Measurements from ENCODE around the gene LIPK.

LIPK gene

DNA sequence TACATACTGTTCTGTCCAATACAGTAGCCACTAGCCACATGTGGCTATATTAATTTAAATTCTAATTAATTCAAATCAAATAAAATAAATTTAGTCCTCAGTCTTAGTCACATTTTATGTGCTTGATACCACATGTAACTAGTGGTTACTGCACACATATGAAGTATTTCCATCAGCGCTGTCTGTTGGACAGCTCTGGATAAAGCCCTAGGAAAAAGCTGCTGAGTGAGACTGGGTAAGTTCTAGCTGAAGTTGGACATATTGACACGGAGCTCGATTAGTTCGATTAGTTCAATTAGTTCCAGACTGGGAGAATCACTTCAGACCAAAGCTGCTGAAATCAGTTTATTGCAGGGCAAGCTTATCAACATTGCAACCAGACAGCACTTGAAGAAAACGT lies 81.4 kb downstream of the LIPK start:
- DNase-seq = no peak

DNA sequence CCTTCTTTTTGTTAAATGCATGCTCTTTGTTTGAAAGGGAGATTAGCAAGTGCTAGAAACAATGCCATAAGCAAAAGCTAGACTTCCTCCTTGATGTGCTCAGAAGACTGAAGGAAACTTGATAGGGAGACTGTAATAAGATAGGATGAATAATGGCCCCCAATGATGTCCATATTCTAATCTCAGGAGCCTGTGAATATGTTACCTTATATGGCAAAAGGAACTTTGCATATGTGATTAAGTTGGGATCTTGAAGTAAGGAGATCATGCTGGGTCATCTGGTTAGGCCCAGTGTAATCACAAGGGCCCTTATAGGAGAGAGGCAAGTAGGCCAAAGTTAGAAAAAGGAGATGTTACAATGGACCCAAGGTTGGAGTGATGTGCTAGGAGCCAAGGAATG lies 82.9 kb downstream of the LIPK start:
- DNase-seq = no peak

DNA sequence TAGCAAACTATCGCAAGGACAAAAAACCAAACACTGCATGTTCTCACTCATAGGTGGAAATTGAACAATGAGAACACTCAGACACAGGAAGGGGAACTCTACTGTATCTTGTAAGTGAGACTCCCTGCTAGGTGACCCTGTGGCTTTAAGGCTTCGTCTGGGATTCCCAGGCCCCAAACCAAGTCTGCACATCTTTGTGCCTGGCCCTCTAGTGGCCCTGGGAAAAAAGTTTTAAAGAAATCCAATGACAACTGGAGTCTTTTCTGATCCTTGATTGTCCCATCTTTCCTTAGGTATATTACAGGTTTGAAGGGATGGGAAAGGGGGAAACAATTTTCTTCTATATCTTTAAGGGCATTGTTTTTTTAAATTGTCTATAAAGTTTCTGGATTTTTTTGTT lies 85.9 kb downstream of the LIPK start:
- DNase-seq = no peak

- no peak for DNase-seq
Measured at GRCh38 chr10:88792661-88793060, 86.6 kb downstream of the LIPK start.

- no peak for DNase-seq
Measured at GRCh38 chr10:88793712-88794299, 87.8 kb downstream of the LIPK start.

- no peak for DNase-seq
Measured at GRCh38 chr10:88794731-88795130, 88.7 kb downstream of the LIPK start.

DNA sequence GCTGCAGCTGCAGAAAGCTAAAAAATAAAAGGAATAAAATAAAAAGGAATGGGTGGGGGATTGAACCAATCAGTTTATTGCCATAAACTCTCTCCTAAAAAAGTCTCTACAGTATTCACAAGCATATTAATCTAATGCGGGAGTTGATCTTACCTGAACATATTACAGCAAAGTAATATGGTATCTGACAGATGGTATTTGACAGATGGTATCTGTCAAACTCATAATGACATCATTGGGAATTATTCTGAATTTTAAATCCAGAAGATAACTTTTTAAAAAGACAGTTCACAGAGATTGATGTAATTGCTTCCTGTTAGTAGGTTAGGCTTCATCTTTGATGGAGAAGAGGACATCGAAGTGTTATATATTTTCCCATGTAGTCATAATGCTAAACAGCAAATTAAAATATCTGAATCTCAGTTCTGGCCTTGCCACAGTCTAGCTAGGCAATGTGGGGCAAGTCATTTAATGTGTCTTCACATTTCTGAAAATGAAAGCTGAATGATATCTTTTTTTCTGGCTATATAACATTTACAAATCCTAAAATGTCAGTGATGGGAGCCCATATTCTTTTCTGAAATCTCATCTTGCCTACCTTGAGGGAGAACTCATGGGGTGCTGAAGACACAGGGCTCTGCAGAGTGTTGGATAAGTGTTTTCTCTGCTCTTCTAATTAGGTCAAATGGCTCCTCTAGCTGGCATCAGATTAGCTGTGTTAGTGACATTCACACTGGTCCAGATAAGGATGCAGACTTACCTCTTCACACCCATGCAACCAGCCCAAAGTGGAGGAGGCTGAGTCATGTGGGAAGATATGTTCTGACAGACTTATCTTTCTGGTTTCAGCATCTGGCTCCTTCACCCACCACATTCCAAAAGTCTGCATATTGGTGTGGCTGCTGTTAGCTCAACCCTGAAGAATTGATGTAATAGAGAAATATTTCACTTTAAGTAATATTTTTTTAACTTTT lies 94.4 kb downstream of the LIPK start:
- DNase-seq = no peak
